GM19351 (cell line): ENCODE measurements around the gene PTPRN2.

Experiments
- ATAC-seq: cut with Tn5 transposase; IDR thresholded peaks from one replicate; pipeline ENCODE4 v1.9.1; 2021; ENCODE audit warnings: mild to moderate bottlenecking, moderate library complexity; ENCODE audit not compliant: unreplicated experiment

PTPRN2 gene

DNA sequence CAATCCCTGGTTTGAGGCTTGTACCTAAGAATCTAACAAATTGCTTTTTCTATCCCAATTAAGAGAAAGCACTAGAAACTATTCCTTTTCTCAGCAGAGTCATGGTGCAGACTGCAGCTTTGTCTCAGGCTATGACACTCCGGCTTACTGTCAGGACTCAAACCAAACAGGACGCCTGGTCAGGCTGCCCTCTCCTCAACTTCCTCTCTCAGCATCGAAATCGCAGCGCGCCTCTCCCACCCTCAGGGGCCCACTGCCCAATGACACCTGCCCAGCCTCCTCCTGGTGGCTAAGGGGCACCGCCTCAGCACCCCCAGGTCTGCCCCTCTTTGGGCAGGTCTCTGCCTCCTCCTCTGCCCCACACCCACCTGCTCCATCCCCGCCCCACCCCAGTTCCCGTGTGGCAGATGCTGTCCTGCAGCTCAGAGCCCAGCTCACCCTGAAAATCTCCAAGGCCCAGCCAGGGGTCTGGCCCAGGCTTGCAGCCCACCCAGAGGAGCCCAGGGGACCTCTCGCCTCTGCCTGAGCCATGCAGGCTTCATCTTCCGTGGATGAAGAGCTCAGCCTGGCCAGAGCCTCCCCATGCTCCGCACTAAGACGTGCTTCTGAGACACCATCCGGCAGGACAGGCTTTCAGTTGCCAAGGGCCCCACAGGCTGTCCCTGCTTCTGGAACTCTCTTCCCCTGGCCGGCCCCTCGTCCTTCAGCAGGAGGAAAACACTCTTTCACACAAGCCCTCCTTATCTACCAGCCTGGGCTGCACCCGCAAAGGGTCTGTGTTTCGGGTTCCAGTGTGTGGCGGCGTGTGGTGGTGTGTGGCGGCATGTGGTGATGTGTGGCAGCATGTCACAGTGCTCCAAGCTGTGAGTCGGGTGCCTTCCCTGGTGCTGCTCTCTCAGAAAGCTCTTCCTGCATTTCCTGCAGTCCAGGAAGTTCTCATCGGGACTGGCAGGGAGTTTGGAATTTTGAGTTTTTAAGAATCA is 16.4 kb upstream of the PTPRN2 start:
- ATAC-seq = peak; percentile 47

DNA sequence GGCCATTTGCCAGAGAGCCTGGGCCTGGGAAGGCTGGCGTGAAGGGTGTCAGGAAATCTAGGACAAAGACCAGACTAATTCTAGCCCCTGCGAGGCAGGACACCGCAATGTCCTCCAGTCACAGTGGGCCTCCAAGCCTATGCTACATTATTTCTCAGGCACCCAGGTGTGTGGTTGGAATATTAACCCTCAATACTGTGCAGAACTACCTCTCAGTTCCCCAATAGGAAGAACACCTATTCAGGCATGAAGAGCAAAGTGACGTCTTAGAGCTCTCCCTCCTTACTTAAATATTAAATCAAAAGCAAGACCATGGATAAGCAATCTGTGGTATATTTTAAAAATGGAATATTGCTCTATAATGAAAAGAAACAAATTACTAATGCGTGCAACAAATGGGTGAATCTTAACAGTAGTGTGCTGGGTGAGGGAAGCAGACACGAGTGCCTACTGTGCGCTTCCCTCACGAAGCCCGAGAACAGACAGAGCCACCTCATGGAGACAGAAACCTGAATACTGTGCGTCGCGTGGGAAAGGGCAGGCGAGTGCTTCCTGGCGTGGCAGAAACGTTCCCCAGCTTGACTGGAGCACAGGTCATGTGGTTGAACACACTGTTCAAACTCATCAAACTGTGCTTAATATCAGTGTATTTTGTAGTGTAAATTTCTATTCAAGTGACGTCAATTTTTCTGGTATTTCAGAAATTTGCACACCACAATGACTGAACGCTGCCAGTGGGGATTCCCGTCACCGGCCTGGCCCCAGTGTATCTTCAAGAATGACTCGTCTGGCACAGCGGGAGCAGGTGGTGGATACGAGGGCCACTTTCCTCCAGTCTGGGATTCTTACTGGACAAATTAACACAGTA is 15.5 kb upstream of the PTPRN2 start:
- ATAC-seq = peak; percentile 76

DNA sequence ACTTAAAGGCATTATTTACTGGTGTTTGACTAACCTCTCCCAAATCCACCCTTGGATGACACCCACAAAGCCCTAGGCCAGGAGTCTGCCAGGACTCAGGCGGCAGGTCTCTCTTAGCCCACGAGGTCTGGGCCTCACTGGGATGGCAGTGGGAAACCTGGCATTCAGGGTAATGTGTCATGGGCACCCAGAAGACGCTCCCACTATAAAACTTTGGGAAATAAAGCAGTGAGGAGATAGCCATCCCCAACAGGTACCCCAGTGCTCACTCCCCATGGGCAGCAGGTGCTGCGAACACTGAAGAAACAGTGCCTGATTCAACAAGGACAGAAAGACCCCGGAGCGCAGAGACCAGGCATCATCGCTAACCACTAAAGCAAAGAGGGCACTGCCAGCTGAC is 14.4 kb upstream of the PTPRN2 start:
- ATAC-seq = no peak

DNA sequence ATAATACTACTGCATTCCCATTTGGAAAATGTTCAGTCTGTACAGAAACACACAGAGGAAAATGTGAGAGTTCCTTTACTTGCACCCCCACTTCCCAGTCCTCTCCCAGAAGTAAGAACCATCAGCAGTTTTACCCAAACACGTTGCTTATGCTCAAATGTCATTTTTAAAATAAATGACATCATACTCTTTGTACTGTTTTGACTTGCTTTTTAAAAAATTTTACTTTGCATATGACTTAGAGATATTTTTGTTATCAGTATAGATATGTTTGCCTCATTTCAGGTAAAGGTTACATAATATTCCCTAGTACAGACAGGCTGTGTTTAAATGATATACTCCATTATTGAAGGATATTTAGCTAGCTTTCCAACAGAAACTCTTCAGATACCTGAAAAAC is 13.5 kb upstream of the PTPRN2 start:
- ATAC-seq = no peak

DNA sequence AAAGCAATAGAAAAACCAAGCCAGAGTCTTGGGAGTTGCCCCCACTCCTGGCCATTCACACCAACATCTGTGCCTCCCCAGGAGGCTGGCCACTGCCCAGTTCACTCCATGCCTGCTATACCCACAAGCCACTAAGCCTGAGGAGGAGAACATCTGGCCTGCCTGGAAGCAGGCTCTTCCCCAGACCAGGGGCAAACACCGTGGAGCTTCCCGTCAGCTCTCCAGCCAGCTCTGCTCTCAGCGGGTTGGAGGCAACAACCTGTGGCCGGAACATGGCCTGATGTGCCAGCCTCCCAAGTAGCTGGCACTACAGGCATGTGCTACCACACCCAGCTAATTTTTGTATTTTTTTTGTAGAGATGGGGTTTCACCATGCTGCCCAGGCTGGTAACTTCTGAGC is 9.1 kb upstream of the PTPRN2 start:
- ATAC-seq = no peak

DNA sequence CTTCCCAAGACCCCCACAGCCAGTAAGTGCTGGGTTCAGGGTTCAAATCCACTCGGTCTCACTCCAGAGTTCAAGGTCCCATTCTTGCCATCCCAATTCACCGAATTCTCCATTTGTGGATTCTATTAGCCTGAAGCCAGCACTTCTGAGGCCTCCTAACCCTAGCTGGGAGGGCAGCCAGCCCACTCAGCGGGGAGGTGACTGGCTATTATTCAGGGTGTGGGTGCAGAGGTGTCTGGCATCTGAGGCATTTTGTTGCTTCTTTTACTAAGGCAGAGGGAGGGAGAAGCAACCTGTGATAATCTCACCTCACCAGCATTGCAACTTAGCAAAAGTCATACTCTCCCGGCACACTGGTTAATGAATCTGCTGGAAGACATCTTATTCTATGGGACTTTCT is 8.7 kb upstream of the PTPRN2 start:
- ATAC-seq = no peak

DNA sequence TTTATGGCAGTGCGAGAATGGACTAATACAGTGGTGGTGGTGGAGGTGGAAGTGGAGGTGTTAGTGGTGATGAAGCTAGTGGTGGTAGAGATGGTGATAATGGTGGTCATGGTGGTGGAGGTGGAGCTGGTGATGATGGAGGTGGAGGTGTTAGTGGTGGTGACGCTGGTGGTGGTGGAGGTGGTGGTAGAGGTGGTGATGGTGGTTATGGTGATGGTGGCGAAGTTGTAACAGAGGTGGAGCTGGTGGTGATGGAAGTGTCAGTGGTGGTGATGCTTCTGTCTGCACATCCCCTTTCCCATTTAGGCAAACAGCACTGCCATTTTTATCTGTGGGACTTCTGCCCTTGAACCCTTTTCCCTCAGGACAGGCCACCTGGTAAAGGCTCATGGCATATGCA is 7.4 kb upstream of the PTPRN2 start:
- ATAC-seq = no peak

DNA sequence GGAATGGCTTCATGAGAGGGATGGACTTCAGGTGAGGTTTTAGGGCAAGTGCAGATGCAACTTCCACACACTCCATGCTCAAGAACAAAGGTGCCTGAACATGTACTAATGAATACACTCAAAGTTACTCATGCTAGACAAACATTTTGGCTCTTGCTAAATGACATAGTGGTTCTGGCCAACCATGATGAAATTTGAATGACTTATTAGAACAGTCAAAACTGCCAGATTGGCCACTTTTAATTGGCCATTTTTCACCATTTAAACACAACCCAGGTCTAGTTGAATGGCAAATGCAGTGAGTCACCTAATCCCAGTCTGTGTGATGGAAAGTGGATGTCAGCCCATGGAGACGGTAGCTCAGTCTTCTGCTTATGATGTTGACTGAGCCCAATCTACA is 4.9 kb upstream of the PTPRN2 start:
- ATAC-seq = no peak

DNA sequence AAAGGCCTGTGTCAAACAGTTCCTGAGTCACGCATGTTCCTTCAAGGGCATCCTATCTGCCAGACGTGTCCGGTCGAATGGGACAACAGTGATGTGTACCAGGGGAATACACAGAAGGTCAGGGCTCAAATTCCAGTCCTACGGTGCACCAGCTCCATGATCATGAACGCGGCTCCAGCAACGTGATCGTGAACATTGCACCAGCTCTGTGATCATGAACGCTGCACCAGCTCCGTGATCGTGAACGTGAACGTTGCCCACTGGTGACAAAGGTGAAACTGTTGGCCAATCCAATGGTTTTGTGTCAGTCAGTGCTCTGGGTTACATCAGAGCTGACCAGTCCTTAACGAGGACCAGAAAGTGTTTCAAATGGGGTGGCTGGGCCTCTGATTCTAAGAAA is 4.3 kb upstream of the PTPRN2 start:
- no peak for ATAC-seq

DNA sequence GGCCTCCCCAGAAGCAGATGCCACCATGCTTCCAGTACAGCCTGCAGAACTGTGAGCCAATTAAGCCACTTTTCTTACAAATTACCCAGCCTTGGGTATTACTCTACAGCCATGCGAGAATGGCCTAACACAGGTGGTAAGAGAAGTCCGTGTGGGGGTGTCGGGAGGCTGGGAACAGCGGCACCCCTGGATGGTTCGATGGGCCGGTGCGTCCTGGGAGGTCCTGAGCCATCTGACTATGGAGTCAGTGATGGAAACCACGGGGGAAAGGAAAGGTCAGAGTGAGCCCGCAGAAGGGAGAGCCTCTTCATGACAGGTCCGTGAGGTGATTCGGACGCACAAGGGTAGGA is 2.5 kb upstream of the PTPRN2 start:
- ATAC-seq = no peak

DNA sequence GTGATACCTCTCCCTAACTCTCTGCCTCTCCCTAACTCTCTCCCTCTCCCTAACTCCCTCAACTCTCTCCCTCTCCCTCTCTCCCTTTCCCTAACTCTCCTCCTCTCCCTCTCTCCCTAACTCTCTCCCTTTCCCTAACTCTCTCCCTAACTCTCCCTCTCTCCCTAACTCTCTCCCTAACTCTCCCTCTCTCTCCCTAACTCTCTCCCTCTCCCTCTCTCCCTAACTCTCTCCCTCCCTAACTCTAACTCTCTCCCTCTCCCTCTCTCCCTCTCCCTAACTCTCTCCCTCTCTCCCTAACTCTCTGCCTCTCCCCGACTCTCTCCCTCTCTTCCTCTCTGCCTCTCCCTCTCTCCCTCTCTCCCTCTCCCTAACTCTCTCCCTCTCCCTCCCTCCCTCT is 2.0 kb upstream of the PTPRN2 start:
- no peak for ATAC-seq

DNA sequence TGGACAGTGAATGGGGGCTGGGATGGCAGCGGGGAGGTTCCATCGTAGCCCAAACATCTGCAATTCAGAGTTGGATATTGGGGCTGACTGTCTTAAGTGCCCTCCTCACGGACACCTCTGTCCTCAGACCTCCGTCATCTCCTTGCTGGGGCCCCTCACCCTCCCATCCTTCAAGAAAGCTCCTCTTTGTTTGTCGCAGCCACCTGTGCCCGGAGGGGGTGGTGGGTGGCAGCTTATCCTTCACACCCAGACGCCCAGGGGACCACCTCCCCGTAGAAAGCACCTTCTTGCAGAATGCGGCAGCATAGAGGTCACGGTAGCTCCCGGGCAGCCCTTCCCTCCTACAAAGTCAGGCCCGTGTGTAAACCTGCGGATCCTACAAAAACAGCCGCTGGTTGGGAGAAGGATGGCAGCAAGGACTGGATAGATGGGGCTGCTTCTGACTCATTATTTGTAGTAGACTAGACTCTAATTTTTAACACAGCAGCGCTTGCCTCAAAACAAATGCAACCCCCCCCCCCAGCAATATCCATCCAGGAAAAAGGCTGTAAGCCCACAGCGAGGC is 1.3 kb upstream of the PTPRN2 start:
- no peak for ATAC-seq

DNA sequence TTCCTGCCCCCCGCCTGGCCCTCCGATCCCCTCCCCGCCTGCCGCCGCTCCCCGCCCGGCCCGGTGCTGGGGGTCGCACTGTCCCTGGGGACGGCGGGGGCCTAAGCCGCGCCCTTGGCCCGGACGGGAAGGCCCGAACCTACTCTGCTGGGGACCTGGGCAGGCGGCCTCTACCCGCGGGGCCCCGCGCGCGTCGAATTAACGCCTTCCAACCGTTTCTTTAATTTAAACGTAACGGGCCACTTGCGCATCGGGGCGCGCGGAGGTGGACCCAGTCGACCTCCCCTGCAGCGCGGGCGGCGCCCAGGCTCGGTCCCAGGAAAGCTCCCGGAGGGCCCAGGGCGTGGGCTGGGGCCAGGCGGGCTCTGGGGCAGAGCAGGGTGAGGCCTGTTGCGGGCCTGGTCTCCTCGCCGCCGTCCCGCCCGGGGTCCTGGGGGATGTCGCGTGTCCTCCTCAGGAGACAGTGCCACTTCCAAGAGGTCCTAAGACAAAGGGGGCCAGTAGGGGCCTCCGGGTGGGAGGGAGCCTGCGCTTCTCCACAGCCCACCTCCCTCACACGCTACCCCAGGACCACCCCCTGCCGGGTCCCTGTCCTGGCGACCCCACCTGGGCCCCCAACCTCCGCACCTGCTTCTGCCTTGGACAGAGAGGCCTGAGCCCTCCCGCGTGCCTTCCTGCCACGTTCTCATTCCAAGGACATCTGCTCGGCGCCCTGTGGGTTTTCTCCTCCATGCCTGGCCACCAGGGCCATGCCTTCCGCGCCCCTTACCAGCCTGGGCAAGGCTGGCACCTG is 658 bp upstream of the PTPRN2 start:
- no peak for ATAC-seq

DNA sequence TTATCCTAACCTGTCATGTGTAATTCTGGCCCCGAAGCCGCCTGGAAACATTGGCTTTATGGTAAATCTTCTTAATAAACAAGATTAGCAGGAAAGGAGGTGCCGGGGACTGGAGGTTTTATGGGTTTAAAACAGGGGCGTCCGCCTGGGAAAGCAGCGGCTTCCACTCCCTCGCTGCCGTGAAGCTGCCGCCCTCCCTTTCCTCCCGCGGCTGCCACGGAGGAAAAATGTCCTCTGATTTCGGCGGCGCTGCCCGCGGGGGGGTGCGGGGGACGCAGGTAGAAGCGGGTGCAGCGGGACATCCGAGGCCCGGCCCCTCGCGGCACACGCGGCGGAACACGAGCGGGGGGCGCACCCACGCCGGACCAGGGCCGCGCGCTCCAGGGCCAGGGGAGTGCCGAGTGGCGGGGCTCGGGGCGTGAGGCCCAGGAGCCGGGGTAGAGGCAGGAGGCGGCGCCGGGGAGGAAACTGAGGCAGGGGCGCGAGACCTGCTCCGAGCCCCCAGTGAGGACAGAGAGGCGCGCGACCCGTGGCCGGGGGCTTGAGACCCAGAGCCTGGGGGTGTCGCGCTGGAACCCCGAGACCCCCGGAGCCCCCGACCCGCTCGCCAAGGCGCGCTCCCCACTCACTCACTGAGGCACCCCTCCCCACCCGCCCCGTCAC is 993 bp downstream of the PTPRN2 start:
- ATAC-seq = no peak

DNA sequence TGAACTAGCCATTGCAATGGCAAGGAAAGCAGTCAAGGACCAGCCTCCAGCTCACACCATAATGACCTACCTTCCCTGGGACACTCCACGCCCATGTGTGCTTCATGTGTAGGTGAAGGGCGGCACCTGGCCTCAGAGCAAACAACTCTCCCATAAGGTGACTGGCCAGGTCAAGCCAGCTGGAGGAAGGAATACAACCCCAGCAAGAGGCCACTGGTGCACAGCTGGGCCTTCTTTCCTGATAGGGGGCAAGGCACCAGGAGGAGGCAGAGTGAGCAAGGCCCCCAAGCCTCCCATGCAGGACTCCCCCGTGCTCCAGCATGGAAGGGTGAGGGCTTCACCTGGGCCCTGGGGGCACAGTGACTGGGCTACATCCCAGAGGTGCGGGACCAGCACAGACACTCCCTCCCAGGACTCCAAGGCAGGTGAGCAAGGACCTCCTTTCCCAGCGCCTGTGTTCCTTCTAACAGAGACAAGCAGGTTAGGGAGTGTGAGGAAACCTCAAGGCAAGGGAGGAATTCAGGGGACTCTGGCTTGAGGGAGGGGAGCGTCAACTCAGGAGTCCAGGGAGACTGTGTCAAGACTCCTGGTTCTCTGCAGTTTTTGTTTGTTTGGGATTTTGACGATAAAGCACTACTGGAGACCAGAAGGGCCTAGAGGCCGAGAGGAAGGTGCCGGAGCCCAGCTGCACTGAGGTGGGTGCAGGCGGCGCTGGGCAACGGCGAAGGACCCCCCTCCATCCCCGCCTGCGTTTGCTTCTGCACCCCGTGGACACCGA is 1.7 kb downstream of the PTPRN2 start:
- no peak for ATAC-seq

DNA sequence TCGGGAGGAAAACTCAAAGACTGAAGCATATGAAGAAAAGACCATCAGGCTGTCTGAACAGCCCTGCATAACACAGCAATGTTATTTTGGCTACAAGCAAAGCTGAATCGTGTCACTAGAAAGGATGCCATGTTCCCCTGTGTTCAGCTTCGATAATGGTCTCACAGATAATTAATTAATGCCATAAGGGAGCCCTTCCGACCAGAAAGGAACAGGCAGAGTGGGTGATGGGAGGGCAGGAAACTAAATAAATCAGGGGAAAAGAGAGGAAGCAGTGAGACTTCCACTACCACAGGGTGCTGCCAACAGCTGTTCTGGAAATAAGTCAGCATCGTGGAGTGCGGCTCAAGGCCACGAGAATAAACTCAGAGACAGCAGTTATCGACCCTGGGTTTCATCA is 3.2 kb downstream of the PTPRN2 start:
- no peak for ATAC-seq

DNA sequence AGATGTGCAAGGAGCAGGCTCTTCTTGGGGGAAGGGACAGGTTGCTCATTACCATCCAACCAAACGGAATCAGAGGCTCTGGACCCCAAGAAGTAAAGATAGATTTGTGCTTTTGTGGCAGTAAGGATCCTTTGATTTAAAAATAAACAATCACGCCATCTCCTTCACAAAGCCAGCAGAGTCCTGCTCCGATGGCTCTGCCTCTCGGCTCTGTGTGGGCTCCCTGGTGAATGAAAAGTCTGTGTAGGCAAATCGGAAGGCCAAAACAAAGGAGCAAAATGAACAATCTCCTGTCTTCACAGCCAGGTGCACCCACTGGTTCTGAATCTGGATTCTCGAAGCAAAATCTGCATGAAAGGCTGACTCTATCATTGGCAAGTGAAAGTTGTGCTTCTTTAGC is 3.8 kb downstream of the PTPRN2 start:
- no peak for ATAC-seq

DNA sequence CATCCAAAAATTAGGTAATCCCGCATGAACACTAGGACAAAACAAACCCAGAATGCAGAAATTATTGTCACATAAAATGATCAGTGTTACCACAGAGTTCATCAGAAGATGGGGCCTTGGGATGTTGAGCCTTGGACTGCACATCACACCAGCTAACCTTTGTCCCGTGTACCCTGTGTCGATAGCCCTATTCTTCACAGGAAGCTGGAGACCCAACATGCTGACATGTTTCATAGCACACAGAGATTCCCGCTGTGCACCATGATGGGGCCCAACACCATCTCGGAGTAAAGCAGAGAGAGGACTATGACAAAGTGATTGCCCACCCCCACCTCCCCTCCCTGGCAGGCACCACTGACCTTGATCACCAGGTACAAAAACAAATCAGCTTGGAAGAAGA is 4.5 kb downstream of the PTPRN2 start:
- ATAC-seq = no peak

DNA sequence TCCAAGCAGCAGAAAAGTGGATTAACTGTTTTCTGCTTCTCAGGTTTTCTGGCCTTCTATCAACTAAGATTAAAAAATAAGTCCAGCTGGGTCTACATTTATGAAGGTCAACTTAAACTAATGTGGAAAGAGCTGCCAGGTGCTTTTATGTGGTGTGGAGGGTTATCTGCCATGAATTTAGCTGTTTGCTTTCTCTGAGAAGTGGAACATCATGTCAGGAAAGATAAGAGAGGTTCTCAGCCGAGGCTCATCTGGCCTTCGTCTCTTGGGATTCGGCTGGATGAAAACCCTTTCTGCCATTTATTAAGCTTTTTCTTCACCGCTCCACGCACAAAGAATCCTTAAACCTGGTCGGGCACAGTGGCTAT is 5.5 kb downstream of the PTPRN2 start:
- no peak for ATAC-seq
